ENCODE data around the gene ZNF808. TPM values are rescaled to one million over a fixed set of nuclear protein-coding genes. Genes with fewer than 3 reads are reported as not detected.
"Not testable (repeated sequence)": the region's sequence is repeated elsewhere in the genome, so short reads cannot be mapped to it uniquely, and the experiment has no call there.

ZNF808 gene
- total RNA-seq, 4 donors from 2014 or later: 11.3 to 18.7 (median 14.2) TPM

- Histone ChIP-seq H3K9me3 (no peaks in the 10 kb centered on the region), H3K27me3 (no peaks in the 10 kb centered on the region), H3K27ac (replicated peaks in 1 of 4) (no peak overlapping the region), H3K36me3 (peaks cover 35 to 55% (median 48%) of the 10 kb centered on the region in 4 donors), H3K4me1 (no peaks in the 10 kb centered on the region), H3K4me3 (no peak overlapping the region)
- intact Hi-C loops (cut with DNase I): no loop called here
- TF ChIP-seq POLR2AphosphoS5 (IDR thresholded peaks at IDR 0.05) (no peak), CTCF (IDR thresholded peaks at IDR 0.05) (no peak)
- 68% methylated on average over 7 of the region's 8 CpGs for WGBS
- no peak for DNase-seq (ENCODE audit: extremely low spot score)
Observed at GRCh38 chr19:52542984-52543664, 15.7 kb downstream of the ZNF808 start.

GRCh38 chr19:52554216-52554971, 26.9 kb downstream of the ZNF808 start:
- 93% methylated on average over 15 of the region's 15 CpGs for WGBS
- Histone ChIP-seq H3K9me3 (peaks cover 12 to 61% (median 34%) of the 10 kb centered on the region in 4 donors), H3K4me3 (no peak overlapping the region), H3K27me3 (no peaks in the 10 kb centered on the region), H3K4me1 (no peaks in the 10 kb centered on the region), H3K36me3 (peaks cover 50 to 96% (median 79%) of the 10 kb centered on the region in 4 donors), H3K27ac (replicated peaks in 1 of 4) (no peak overlapping the region)
- no peak for DNase-seq (ENCODE audit: extremely low spot score)
- intact Hi-C loops (cut with DNase I): no loop called here
- no peak for TF ChIP-seq POLR2AphosphoS5 (IDR thresholded peaks at IDR 0.05)

- H3K9me3 ChIP-seq: peaks cover 8 to 50% (median 32%) of the 10 kb centered on the region in 4 donors
- DNase-seq (ENCODE audit: extremely low spot score): no peak
- peaks cover 40 to 94% (median 75%) of the 10 kb centered on the region in 4 donors for H3K36me3 ChIP-seq
- no peak overlapping the region for H3K27ac ChIP-seq (replicated peaks in 1 of 4)
- 95% methylated on average over 16 of the region's 16 CpGs for WGBS
- no peak for TF ChIP-seq POLR2A (IDR thresholded peaks at IDR 0.05; ENCODE audit: low read depth)
- TF ChIP-seq CTCF (IDR thresholded peaks at IDR 0.05): no peak
- TF ChIP-seq EP300 (IDR thresholded peaks at IDR 0.05): no peak
- no peak for TF ChIP-seq POLR2AphosphoS5 (IDR thresholded peaks at IDR 0.05)
- H3K27me3 ChIP-seq: no peaks in the 10 kb centered on the region
- intact Hi-C loops (cut with DNase I): no loop called here
- H3K4me1 ChIP-seq: no peaks in the 10 kb centered on the region
- no peak overlapping the region for H3K4me3 ChIP-seq
Observed at GRCh38 chr19:52557231-52557995, 29.9 kb downstream of the ZNF808 start.

GRCh38 chr19:52558732-52559445, 31.4 kb downstream of the ZNF808 start:
- H3K4me3 ChIP-seq; H3K4me1 ChIP-seq; DNase-seq (ENCODE audit: extremely low spot score); H3K27ac ChIP-seq (replicated peaks in 1 of 4); H3K27me3 ChIP-seq; intact Hi-C loops (cut with DNase I): not testable (repeated sequence)
- Histone ChIP-seq H3K36me3 (peaks cover 26 to 94% (median 70%) of the 10 kb centered on the region in 4 donors), H3K9me3 (peaks cover 7 to 43% (median 30%) of the 10 kb centered on the region in 4 donors)
- 78% methylated on average over 5 of the region's 5 CpGs for WGBS

GRCh38 chr19:52561611-52562010, 34.1 kb downstream of the ZNF808 start:
- H3K36me3 ChIP-seq: peaks cover 11 to 73% (median 57%) of the 10 kb centered on the region in 4 donors
- H3K9me3 ChIP-seq: peaks cover 0 to 16% (median 10%) of the 10 kb centered on the region in 4 donors

More at GRCh38 chr19:52561611-52562010, 34.1 kb downstream of the ZNF808 start:
- H3K27me3 ChIP-seq; H3K4me3 ChIP-seq; H3K27ac ChIP-seq (replicated peaks in 1 of 4); H3K4me1 ChIP-seq; DNase-seq (ENCODE audit: extremely low spot score); intact Hi-C loops (cut with DNase I): not testable (repeated sequence)
- 91% methylated on average over 8 of the region's 8 CpGs for WGBS

All from esophagus muscularis mucosa (tissue), 4 donors.